Duodenal mucosa (tissue), 2 donors: ENCODE data around the gene PSPN.

Experiments used
- H3K27ac ChIP-seq: one replicate; pipeline ENCODE4 v1.7.0; 2013; ENCODE audit warnings: low read depth, low read length
- H3K27me3 ChIP-seq, 2 donors: one replicate each; pipeline ENCODE4 v1.7.0; 2013; ENCODE audit warnings: low read length in 2 of 2, control low read depth in 1 of 2; ENCODE audit not compliant: insufficient read depth in 2 of 2, control insufficient read depth in 1 of 2
- H3K36me3 ChIP-seq, 2 donors: one replicate each; pipeline ENCODE4 v1.7.0; 2013; ENCODE audit warnings: low read length in 2 of 2, control low read depth in 1 of 2; ENCODE audit not compliant: insufficient read depth in 2 of 2, control insufficient read depth in 1 of 2
- H3K4me1 ChIP-seq, 2 donors: one replicate each; pipeline ENCODE4 v1.7.0; 2013; ENCODE audit warnings: low read length in 2 of 2, control low read depth in 1 of 2; ENCODE audit not compliant: insufficient read depth in 2 of 2, control insufficient read depth in 1 of 2
- H3K4me3 ChIP-seq, 2 donors: one replicate each; pipeline ENCODE4 v1.7.0; 2013; ENCODE audit warnings: low read length in 2 of 2, low read depth in 1 of 2
- H3K9ac ChIP-seq, 2 donors: one replicate each; pipeline ENCODE4 v1.7.0; 2013; ENCODE audit warnings: low read length in 2 of 2, low read depth in 1 of 2
- H3K9me3 ChIP-seq, 2 donors: one replicate each; pipeline ENCODE4 v1.7.0; 2013; ENCODE audit warnings: low read length in 2 of 2, control low read depth in 1 of 2; ENCODE audit not compliant: control insufficient read depth in 1 of 2

The PSPN gene

GRCh38 chr19:6375411-6376010 is at the start of gene PSPN:
Gene PSPN (minus strand): TSS chr19:6375933. CDS start chr19:6375849, 84 bp downstream.
- no peaks in the 10 kb centered on the region for H3K27me3 ChIP-seq
- H3K27ac ChIP-seq = no peak within 1 kb of the TSS
- H3K36me3 ChIP-seq = peaks cover 11 to 28% of the 10 kb centered on the region in 2 donors
- no peak within 1 kb of the TSS for H3K9ac ChIP-seq
- H3K9me3 ChIP-seq = no peaks in the 10 kb centered on the region
- no peak within 1 kb of the TSS for H3K4me3 ChIP-seq
- peaks cover 7 to 14% of the 10 kb centered on the region in 2 donors for H3K4me1 ChIP-seq

GRCh38 chr19:6424939-6425731 is 49.4 kb upstream of the PSPN start:
- Histone ChIP-seq H3K9me3 (no peaks in the 10 kb centered on the region), H3K27ac (peak overlapping the region; percentile 32), H3K4me3 (peak overlapping the region; percentile 26 to 45), H3K36me3 (peaks cover 0 to 18% of the 10 kb centered on the region in 2 donors), H3K9ac (no peak overlapping the region), H3K27me3 (peaks cover 0 to 3% of the 10 kb centered on the region in 2 donors), H3K4me1 (peaks cover 21 to 25% of the 10 kb centered on the region in 2 donors)

- H3K27me3 ChIP-seq = no peaks in the 10 kb centered on the region
- peaks cover 21 to 25% of the 10 kb centered on the region in 2 donors for H3K4me1 ChIP-seq
- H3K27ac ChIP-seq = peak within 1 kb of the TSS; percentile 32
- H3K9me3 ChIP-seq = no peaks in the 10 kb centered on the region
- peak within 1 kb of the TSS; percentile 75 to 82 for H3K9ac ChIP-seq
- H3K36me3 ChIP-seq = peaks cover 4 to 26% of the 10 kb centered on the region in 2 donors
- peak within 1 kb of the TSS; percentile 91 to 96 for H3K4me3 ChIP-seq
Observed at GRCh38 chr19:6424195-6424938, 48.6 kb upstream of the PSPN start, which contains the start of gene KHSRP. Gene KHSRP (minus strand): TSS chr19:6424811. CDS start chr19:6424701, 110 bp downstream.

- H3K4me1 ChIP-seq = peaks cover 21 to 25% of the 10 kb centered on the region in 2 donors
- peak overlapping the region; percentile 22 for H3K27ac ChIP-seq
- peak overlapping the region; percentile 91 to 96 for H3K4me3 ChIP-seq
- no peaks in the 10 kb centered on the region for H3K27me3 ChIP-seq
- peaks cover 11 to 33% of the 10 kb centered on the region in 2 donors for H3K36me3 ChIP-seq
- no peaks in the 10 kb centered on the region for H3K9me3 ChIP-seq
- H3K9ac ChIP-seq = peak overlapping the region; percentile 75 to 82
Observed at GRCh38 chr19:6423499-6424194, 47.9 kb upstream of the PSPN start.

GRCh38 chr19:6421075-6422014 is 45.6 kb upstream of the PSPN start:
- Histone ChIP-seq H3K27me3 (no peaks in the 10 kb centered on the region), H3K9ac (no peak overlapping the region), H3K4me1 (peaks cover 21 to 25% of the 10 kb centered on the region in 2 donors), H3K4me3 (no peak overlapping the region), H3K27ac (no peak overlapping the region), H3K36me3 (peaks cover 30 to 56% of the 10 kb centered on the region in 2 donors), H3K9me3 (no peaks in the 10 kb centered on the region)

GRCh38 chr19:6418562-6418932 is 42.8 kb upstream of the PSPN start:
- Histone ChIP-seq H3K27ac (no peak overlapping the region), H3K9me3 (no peaks in the 10 kb centered on the region), H3K36me3 (peaks cover 42 to 75% of the 10 kb centered on the region in 2 donors), H3K27me3 (no peaks in the 10 kb centered on the region), H3K9ac (no peak overlapping the region), H3K4me1 (peaks cover 16 to 18% of the 10 kb centered on the region in 2 donors), H3K4me3 (no peak overlapping the region)

- peaks cover 10 to 12% of the 10 kb centered on the region in 2 donors for H3K4me1 ChIP-seq
- H3K9ac ChIP-seq = no peak overlapping the region
- no peak overlapping the region for H3K27ac ChIP-seq
- no peaks in the 10 kb centered on the region for H3K9me3 ChIP-seq
- H3K4me3 ChIP-seq = no peak overlapping the region
- no peaks in the 10 kb centered on the region for H3K27me3 ChIP-seq
- H3K36me3 ChIP-seq = peaks cover 42 to 75% of the 10 kb centered on the region in 2 donors
Observed at GRCh38 chr19:6417713-6418561, 42.2 kb upstream of the PSPN start.

GRCh38 chr19:6416658-6417405 is 41.1 kb upstream of the PSPN start:
- H3K36me3 ChIP-seq = peaks cover 42 to 74% of the 10 kb centered on the region in 2 donors
- no peaks in the 10 kb centered on the region for H3K9me3 ChIP-seq
- no peaks in the 10 kb centered on the region for H3K27me3 ChIP-seq
- H3K4me3 ChIP-seq = no peak overlapping the region
- H3K4me1 ChIP-seq = peaks cover 0 to 7% of the 10 kb centered on the region in 2 donors
- H3K9ac ChIP-seq = no peak overlapping the region
- H3K27ac ChIP-seq = no peak overlapping the region
